Hepatocyte (in vitro differentiated cells): ENCODE data around the gene ATP10D. TPM values are rescaled to one million over a fixed set of nuclear protein-coding genes. Genes with fewer than 3 reads are reported as not detected.

ENCODE experiments used
- DNase-seq: peaks from one replicate; pipeline ENCODE4 v3.0.0-alpha.2; 2016; ENCODE audit warnings: low spot score
- H2AFZ ChIP-seq: fragments of 200-600 bp; sonication (generic); 2 replicates; pipeline ENCODE4 v1.6.0; 2016; ENCODE audit warnings: antibody characterized with exemption, mild to moderate bottlenecking
- H3K27ac ChIP-seq: fragments of 200-600 bp; sonication (generic); 2 replicates; pipeline ENCODE4 v1.5.1; 2016; ENCODE audit warnings: mild to moderate bottlenecking
- H3K27me3 ChIP-seq: fragments of 200-600 bp; sonication (generic); 2 replicates; pipeline ENCODE4 v1.6.1; 2016
- H3K36me3 ChIP-seq: fragments of 200-600 bp; sonication (generic); replicated peaks from 2 replicates; pipeline ENCODE4 v1.5.1; 2016; ENCODE audit warnings: low read depth; ENCODE audit not compliant: insufficient read depth
- H3K4me1 ChIP-seq: fragments of 200-600 bp; sonication (generic); 2 replicates; pipeline ENCODE4 v1.5.1; 2016; ENCODE audit warnings: mild to moderate bottlenecking, moderate library complexity; ENCODE audit not compliant: insufficient read depth
- H3K4me2 ChIP-seq: fragments of 200-600 bp; sonication (generic); 2 replicates; pipeline ENCODE4 v1.6.0; 2016
- H3K4me3 ChIP-seq: fragments of 200-600 bp; sonication (generic); 2 replicates; pipeline ENCODE4 v1.5.1; 2016; ENCODE audit warnings: mild to moderate bottlenecking
- H3K79me2 ChIP-seq: fragments of 200-600 bp; sonication (generic); 2 replicates; pipeline ENCODE4 v1.6.0; 2017; ENCODE audit warnings: mild to moderate bottlenecking
- H3K9me2 ChIP-seq: fragments of 200-600 bp; sonication (generic); replicated peaks from 2 replicates; pipeline ENCODE4 v1.6.0; 2017; ENCODE audit warnings: mild to moderate bottlenecking; ENCODE audit not compliant: insufficient read depth
- H3K9me3 ChIP-seq: fragments of 200-600 bp; sonication (generic); 2 replicates; pipeline ENCODE4 v1.5.1; 2016; ENCODE audit warnings: low read depth, mild to moderate bottlenecking
- H4K20me1 ChIP-seq: fragments of 200-600 bp; sonication (generic); 2 replicates; pipeline ENCODE4 v1.6.0; 2016; ENCODE audit warnings: mild to moderate bottlenecking; ENCODE audit not compliant: insufficient read depth, poor library complexity, severe bottlenecking
- EZH2 ChIP-seq: fragments of 200-600 bp; sonication (generic); IDR thresholded peaks from 2 replicates; pipeline ENCODE4 v1.6.1; 2016; ENCODE audit warnings: antibody characterized with exemption, mild to moderate bottlenecking, borderline replicate concordance
- EZH2phosphoT487 ChIP-seq: fragments of 200-600 bp; sonication (generic); IDR thresholded peaks from one replicate; pipeline ENCODE4 v1.6.1; 2018; ENCODE audit warnings: antibody characterized with exemption, mild to moderate bottlenecking, low read depth, moderate library complexity; ENCODE audit not compliant: unreplicated experiment, severe bottlenecking
- WGBS: methylation state at CpG from one replicate; pipeline ENCODE4 v1.1.6; 2016; ENCODE audit warnings: low lambda C conversion rate; ENCODE audit errors: missing lambda C conversion rate; 5-methylcytosine and 5-hydroxymethylcytosine counted together
- polyA plus RNA-seq: library from polyadenylated mRNA; unstranded; fragments of >200 nt; fragmentation: Nextera tagmentation; extraction: Ambion mirVana; gene quantifications from 2 replicates; pipeline ENCODE4 v1.2.1, GENCODE V29; 2016
- total RNA-seq: library from RNA; depleted of rRNA; stranded (reverse); fragments of >200 nt; gene quantifications from 2 replicates; pipeline ENCODE4 v1.2.3, GENCODE V29; 2014
- TF ChIP-seq, protein P1 (sequence below): fragments of 200-600 bp; sonication (generic); IDR thresholded peaks from 2 replicates; pipeline ENCODE4 v1.5.1; 2016; ENCODE audit warnings: antibody characterized with exemption, mild to moderate bottlenecking; ENCODE audit not compliant: poor library complexity

ATP10D gene
- total and polyA plus RNA-seq, 2 experiments from 2014 or later = 8.0 to 14.7 TPM

DNA sequence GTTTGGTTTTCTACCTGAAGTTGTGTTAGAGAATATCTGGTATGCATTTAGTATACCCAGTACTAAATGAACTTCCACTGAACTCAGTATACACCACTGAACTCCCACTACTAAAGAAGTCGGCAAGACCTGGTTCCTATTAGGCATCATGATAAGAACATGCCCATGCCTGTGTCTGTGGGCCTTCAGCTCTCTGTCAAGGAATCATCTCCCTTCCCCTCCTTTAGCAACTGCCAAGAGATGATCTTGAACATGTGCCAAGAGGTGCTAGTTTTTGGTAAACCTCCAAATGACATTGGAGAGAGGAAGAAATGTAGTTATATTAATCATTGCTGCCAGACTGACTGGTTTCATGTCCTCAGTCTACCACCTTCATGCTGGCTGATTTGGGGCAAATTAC lies 113.2 kb downstream of the ATP10D start:
- Histone ChIP-seq H3K4me2 (no peak overlapping the region), H3K9me3 (no peaks in the 10 kb centered on the region), H3K4me1 (no peaks in the 10 kb centered on the region), H3K27ac (no peak overlapping the region), H3K27me3 (no peaks in the 10 kb centered on the region), H3K4me3 (no peak overlapping the region), H4K20me1 (no peaks in the 10 kb centered on the region), H2AFZ (no peak overlapping the region), H3K36me3 (no peaks in the 10 kb centered on the region), H3K9me2 (no peaks in the 10 kb centered on the region), H3K79me2 (no peaks in the 10 kb centered on the region)
- 36% methylated on average over 1 of the region's 1 CpG for WGBS
- DNase-seq = no peak
- TF ChIP-seq, protein P1, sequence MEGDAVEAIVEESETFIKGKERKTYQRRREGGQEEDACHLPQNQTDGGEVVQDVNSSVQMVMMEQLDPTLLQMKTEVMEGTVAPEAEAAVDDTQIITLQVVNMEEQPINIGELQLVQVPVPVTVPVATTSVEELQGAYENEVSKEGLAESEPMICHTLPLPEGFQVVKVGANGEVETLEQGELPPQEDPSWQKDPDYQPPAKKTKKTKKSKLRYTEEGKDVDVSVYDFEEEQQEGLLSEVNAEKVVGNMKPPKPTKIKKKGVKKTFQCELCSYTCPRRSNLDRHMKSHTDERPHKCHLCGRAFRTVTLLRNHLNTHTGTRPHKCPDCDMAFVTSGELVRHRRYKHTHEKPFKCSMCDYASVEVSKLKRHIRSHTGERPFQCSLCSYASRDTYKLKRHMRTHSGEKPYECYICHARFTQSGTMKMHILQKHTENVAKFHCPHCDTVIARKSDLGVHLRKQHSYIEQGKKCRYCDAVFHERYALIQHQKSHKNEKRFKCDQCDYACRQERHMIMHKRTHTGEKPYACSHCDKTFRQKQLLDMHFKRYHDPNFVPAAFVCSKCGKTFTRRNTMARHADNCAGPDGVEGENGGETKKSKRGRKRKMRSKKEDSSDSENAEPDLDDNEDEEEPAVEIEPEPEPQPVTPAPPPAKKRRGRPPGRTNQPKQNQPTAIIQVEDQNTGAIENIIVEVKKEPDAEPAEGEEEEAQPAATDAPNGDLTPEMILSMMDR = no peak
- TF ChIP-seq EZH2 (no peak), EZH2phosphoT487 (no peak)

DNA sequence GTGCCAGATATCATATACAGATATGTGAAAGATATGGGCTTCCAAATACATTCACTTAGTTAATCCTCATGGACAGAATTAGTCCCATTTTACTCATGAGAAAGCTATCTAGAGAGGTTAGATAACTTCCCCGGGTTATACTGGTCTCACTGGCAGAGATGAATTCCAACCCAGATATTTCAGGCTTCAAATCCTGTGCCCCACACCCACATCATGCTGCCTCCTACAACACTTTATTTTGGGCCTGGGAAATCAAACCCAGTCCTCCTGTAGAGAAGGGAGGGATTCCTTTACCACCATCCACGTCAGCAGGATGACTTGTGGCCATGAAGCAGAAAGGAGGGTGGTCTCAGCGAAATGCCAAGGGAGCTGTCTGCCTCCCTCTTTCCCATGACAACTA lies 113.8 kb downstream of the ATP10D start:
- no peaks in the 10 kb centered on the region for H3K9me2 ChIP-seq
- 83% methylated on average over 3 of the region's 3 CpGs for WGBS
- H3K36me3 ChIP-seq = no peaks in the 10 kb centered on the region
- no peak overlapping the region for H2AFZ ChIP-seq
- H3K27me3 ChIP-seq = no peaks in the 10 kb centered on the region
- DNase-seq = no peak
- no peak overlapping the region for H3K27ac ChIP-seq
- TF ChIP-seq EZH2phosphoT487 (no peak), EZH2 (no peak)
- TF ChIP-seq, protein P1 = no peak
- H3K4me3 ChIP-seq = no peak overlapping the region
- H3K4me1 ChIP-seq = no peaks in the 10 kb centered on the region
- no peaks in the 10 kb centered on the region for H3K79me2 ChIP-seq
- H3K4me2 ChIP-seq = no peak overlapping the region
- H4K20me1 ChIP-seq = no peaks in the 10 kb centered on the region
- H3K9me3 ChIP-seq = no peaks in the 10 kb centered on the region

DNA sequence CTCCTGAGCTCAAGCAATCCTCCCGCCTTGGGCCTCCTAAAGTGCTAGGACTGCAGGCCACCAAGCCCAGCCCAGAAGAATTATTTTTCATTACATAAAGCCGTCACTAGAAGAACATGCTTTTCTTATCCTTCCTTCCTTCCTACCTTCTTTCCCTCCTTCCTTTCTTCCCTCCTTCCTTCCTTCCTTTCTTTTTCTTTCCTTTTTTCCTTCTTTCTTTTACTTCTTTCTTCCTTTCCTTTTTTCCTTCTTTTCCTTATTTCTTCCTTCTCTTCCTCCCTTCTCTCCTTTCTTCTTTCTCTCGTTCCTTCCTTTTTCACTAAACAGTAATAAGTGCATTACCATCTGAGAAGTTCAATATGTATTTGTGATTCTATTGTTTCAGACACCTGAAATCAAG lies 121.4 kb downstream of the ATP10D start:
- TF ChIP-seq EZH2 (no peak), EZH2phosphoT487 (no peak)
- TF ChIP-seq, protein P1 = no peak
- Histone ChIP-seq H2AFZ (no peak overlapping the region), H3K4me2 (no peak overlapping the region), H4K20me1 (no peaks in the 10 kb centered on the region), H3K9me2 (no peaks in the 10 kb centered on the region), H3K27me3 (no peaks in the 10 kb centered on the region), H3K27ac (no peak overlapping the region), H3K4me1 (no peaks in the 10 kb centered on the region), H3K36me3 (no peaks in the 10 kb centered on the region), H3K9me3 (no peaks in the 10 kb centered on the region), H3K4me3 (no peak overlapping the region), H3K79me2 (no peaks in the 10 kb centered on the region)
- DNase-seq = no peak
- 92% methylated on average over 3 of the region's 3 CpGs for WGBS
